ENCODE measurements around the gene DUSP22.
"Not testable (repeated sequence)": the region's sequence is repeated elsewhere in the genome, so short reads cannot be mapped to it uniquely, and the experiment has no call there.

Gene DUSP22

GRCh38 chr6:366389-367297, 74.4 kb downstream of the DUSP22 start:
- no peak for DNase-seq

GRCh38 chr6:367298-367794, 75.1 kb downstream of the DUSP22 start:
- DNase-seq: no peak

GRCh38 chr6:367891-368630, 75.8 kb downstream of the DUSP22 start:
- no peak for DNase-seq

GRCh38 chr6:369559-370431, 77.5 kb downstream of the DUSP22 start:
- no peak for DNase-seq

- no peak for DNase-seq
Observed at GRCh38 chr6:370555-370954, 78.3 kb downstream of the DUSP22 start.

- DNase-seq: not testable (repeated sequence)
Observed at GRCh38 chr6:371851-372250, 79.6 kb downstream of the DUSP22 start.

GRCh38 chr6:372336-372911, 80.1 kb downstream of the DUSP22 start:
- no peak for DNase-seq

- DNase-seq: no peak
Observed at GRCh38 chr6:373031-373430, 80.7 kb downstream of the DUSP22 start.

- DNase-seq: no peak
Observed at GRCh38 chr6:373773-374724, 81.8 kb downstream of the DUSP22 start.

- no peak for DNase-seq
Observed at GRCh38 chr6:374956-375355, 82.7 kb downstream of the DUSP22 start.

GRCh38 chr6:376827-377640, 84.7 kb downstream of the DUSP22 start:
- no peak for DNase-seq

- not testable (repeated sequence) for DNase-seq
Observed at GRCh38 chr6:377641-378020, 85.3 kb downstream of the DUSP22 start.

- DNase-seq: no peak
Observed at GRCh38 chr6:378090-378957, 86.0 kb downstream of the DUSP22 start.

- no peak for DNase-seq
Observed at GRCh38 chr6:378958-379409, 86.7 kb downstream of the DUSP22 start.

- no peak for DNase-seq
Observed at GRCh38 chr6:379410-380181, 87.3 kb downstream of the DUSP22 start.

GRCh38 chr6:380234-381218, 88.2 kb downstream of the DUSP22 start:
- DNase-seq: no peak
